ENCODE measurements around the gene CFAP92. TPM values are rescaled to one million over a fixed set of nuclear protein-coding genes. Genes with fewer than 3 reads are reported as not detected.
A peak's percentile ranks its signal among the peaks of the same experiment; 100 is the strongest.

CFAP92 gene
- total RNA-seq: not detected
- long read RNA-seq, partial matches to known transcripts: 0 of 1 reads
- long read RNA-seq, other reads (novel, unspliced or antisense): 1 of 1 reads

- ATAC-seq (ENCODE audit: poor library complexity) (peak; percentile 98), DNase-seq (peak; percentile 93)
- intact Hi-C loops (cut with DNase I): no loop called here
Observed at GRCh38 chr3:128993461-128994172, at the start of gene CFAP92. CFAP92 (minus strand) TSS chr3:128994076; CDS start chr3:128993304, 772 bp downstream.

- no peak for ATAC-seq (ENCODE audit: poor library complexity)
- DNase-seq: peak; percentile 28
- intact Hi-C loops (cut with DNase I): no loop called here
Observed at GRCh38 chr3:129040579-129041300, 46.9 kb upstream of the CFAP92 start.

- intact Hi-C loops (cut with DNase I): no loop called here
- DNase-seq (no peak), ATAC-seq (ENCODE audit: poor library complexity) (no peak)
Observed at GRCh38 chr3:129040039-129040336, 46.1 kb upstream of the CFAP92 start.

GRCh38 chr3:129039271-129040038 lies 45.6 kb upstream of the CFAP92 start:
- peak; percentile 53 for ATAC-seq (ENCODE audit: poor library complexity)
- peak; percentile 68 for DNase-seq
- intact Hi-C loops (cut with DNase I): no loop called here

GRCh38 chr3:129038121-129038855 lies 44.4 kb upstream of the CFAP92 start:
- no peak for ATAC-seq (ENCODE audit: poor library complexity)
- DNase-seq: no peak
- intact Hi-C loops (cut with DNase I): no loop called here

GRCh38 chr3:129037093-129037419 lies 43.2 kb upstream of the CFAP92 start:
- intact Hi-C loops (cut with DNase I): no loop called here
- ATAC-seq (ENCODE audit: poor library complexity) (no peak), DNase-seq (no peak)

- ATAC-seq (ENCODE audit: poor library complexity) (no peak), DNase-seq (no peak)
- intact Hi-C loops (cut with DNase I): no loop called here
Observed at GRCh38 chr3:129036222-129037092, 42.6 kb upstream of the CFAP92 start.

- intact Hi-C loops (cut with DNase I): no loop called here
- no peak for DNase-seq
Observed at GRCh38 chr3:129035360-129036221, 41.7 kb upstream of the CFAP92 start.

GRCh38 chr3:129034642-129035041 lies 40.8 kb upstream of the CFAP92 start:
- intact Hi-C loops (cut with DNase I): no loop called here
- ATAC-seq (ENCODE audit: poor library complexity) (no peak), DNase-seq (no peak)

More at GRCh38 chr3:129035360-129036221, 41.7 kb upstream of the CFAP92 start:
- no peak for ATAC-seq (ENCODE audit: poor library complexity)

- peak; percentile 34 for DNase-seq
- no peak for ATAC-seq (ENCODE audit: poor library complexity)
- intact Hi-C loops (cut with DNase I): no loop called here
Observed at GRCh38 chr3:129033633-129034321, 39.9 kb upstream of the CFAP92 start.

GRCh38 chr3:129033151-129033550 lies 39.3 kb upstream of the CFAP92 start:
- no peak for DNase-seq
- ATAC-seq (ENCODE audit: poor library complexity): no peak
- intact Hi-C loops (cut with DNase I): no loop called here

GRCh38 chr3:129032716-129033115 lies 38.8 kb upstream of the CFAP92 start:
- ATAC-seq (ENCODE audit: poor library complexity): no peak
- DNase-seq: peak; percentile 20
- intact Hi-C loops (cut with DNase I): no loop called here

- peak; percentile 27 for DNase-seq
- no peak for ATAC-seq (ENCODE audit: poor library complexity)
- intact Hi-C loops (cut with DNase I): no loop called here
Observed at GRCh38 chr3:129031476-129032215, 37.8 kb upstream of the CFAP92 start.

- intact Hi-C loops (cut with DNase I): no loop called here
- ATAC-seq (ENCODE audit: poor library complexity): no peak
Observed at GRCh38 chr3:129030611-129031010, 36.7 kb upstream of the CFAP92 start.

GRCh38 chr3:129028866-129029265 lies 35.0 kb upstream of the CFAP92 start:
- ATAC-seq (ENCODE audit: poor library complexity): no peak
- intact Hi-C loops (cut with DNase I): no loop called here
- peak; percentile 27 for DNase-seq

More at GRCh38 chr3:129030611-129031010, 36.7 kb upstream of the CFAP92 start:
- peak; percentile 40 for DNase-seq

- ATAC-seq (ENCODE audit: poor library complexity) (no peak), DNase-seq (no peak)
- intact Hi-C loops (cut with DNase I): no loop called here
Observed at GRCh38 chr3:129027544-129027880, 33.6 kb upstream of the CFAP92 start.

Data from Right ventricle myocardium superior (tissue), 1 donor.